Fibroblast of mammary gland (primary cell): ENCODE data around the gene TMEM156.

Experiments used
- DNase-seq: peaks from one replicate; pipeline ENCODE4 v3.0.0-alpha.2; 2010; ENCODE audit warnings: low read depth
- H3K4me3 ChIP-seq: 2 replicates; pipeline ENCODE4 v1.5.1; 2011; ENCODE audit warnings: low read depth, mild to moderate bottlenecking, low read length, moderate library complexity; ENCODE audit not compliant: control insufficient read depth
- CTCF ChIP-seq: conservative IDR thresholded peaks from 2 replicates; pipeline ENCODE4 v1.5.1; 2011; ENCODE audit warnings: low read depth, low read length, inconsistent platforms; ENCODE audit not compliant: control insufficient read depth, insufficient read depth

TMEM156 gene, protein sequence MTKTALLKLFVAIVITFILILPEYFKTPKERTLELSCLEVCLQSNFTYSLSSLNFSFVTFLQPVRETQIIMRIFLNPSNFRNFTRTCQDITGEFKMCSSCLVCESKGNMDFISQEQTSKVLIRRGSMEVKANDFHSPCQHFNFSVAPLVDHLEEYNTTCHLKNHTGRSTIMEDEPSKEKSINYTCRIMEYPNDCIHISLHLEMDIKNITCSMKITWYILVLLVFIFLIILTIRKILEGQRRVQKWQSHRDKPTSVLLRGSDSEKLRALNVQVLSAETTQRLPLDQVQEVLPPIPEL

DNA sequence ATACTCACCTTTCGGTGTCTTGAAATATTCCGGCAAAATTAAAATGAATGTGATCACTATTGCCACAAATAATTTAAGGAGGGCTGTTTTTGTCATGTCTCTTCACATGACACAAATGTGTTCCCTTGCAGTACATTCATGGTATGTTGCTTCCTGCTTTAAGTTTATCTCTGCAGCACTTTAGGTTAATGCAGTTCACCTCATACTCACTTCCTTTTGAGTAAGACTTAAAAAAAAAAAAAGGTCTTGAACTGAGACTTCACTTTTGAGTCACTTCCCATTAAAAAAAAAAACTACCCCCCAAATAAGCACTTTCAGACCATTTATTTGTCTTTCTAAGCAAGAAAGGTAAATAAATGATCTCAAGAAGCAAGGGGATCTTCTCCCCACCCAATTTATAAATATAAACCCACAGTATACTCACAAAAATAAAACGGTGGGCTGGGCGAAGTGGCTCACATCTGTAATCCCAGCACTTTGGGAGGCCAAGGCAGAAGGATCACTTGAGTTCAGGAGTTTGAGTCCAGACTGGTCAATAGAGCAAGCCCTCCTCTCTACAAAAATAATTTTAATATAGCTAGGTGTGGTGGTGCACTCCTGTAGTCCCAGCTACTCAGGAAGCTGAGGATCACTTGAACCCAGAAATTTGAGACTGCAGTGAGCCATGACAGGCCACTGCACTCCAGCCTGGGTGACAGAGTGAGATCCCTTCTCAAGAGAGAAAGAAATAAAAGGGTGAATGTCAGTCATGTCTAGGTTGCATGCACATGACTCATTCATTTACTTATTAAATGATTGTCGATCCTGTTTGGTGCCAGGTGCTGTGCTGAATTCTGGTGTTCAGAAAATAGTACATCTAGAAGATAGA, at the start of gene TMEM156:
Gene TMEM156, minus strand, starts transcription at position 192 of the 868 bp plus-strand sequence. Its CDS starts 96 bp downstream, at position 96.
- TF ChIP-seq CTCF = no peak
- no peak within 1 kb of the TSS for H3K4me3 ChIP-seq
- peak; percentile 56 for DNase-seq

DNA sequence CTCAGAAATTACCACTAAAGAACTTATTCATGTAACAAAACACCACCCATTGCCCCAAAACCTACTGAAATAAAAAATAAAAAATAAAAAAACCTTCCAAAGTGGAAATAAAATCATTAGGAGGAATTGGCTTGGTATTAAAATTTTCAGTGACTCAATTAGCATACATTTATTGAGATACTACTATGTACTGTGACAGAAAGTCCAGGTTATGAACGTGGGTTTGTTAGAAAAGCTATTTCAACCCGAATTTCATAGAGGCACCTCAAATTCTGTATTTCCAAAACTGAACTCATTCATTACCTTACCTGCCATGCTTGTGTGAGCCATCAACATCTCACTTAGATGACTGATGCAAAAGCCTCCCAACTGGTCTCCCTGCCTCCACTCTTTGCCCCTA, 46.6 kb upstream of the TMEM156 start:
- H3K4me3 ChIP-seq = no peak overlapping the region
- TF ChIP-seq CTCF = no peak

DNA sequence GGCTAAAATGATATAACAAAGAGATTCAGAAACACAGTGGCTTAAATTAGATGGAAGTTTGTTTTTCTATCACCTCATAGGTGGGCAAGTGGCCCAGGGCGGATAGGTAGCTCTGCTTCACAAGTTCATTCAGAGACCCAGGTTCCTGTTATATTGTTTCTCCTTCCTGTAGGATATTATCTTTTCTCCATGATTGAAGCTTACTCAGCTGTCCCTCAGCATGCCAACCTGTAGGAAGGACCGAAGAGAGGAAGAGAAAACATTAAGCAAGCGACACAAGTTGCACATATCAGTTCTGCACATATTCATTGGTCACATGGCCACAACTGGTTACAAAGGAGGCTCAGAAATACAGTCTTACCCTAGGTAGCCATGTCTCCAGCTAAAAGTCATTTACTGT, 36.7 kb upstream of the TMEM156 start:
- no peak for TF ChIP-seq CTCF
- no peak for DNase-seq

More for the DNA sequence above, 46.6 kb upstream of the TMEM156 start:
- no peak for DNase-seq

GRCh38 chr4:39067451-39067850, 35.2 kb upstream of the TMEM156 start:
- DNase-seq = no peak
- TF ChIP-seq CTCF = no peak
- no peak overlapping the region for H3K4me3 ChIP-seq

More for the DNA sequence above, 36.7 kb upstream of the TMEM156 start:
- no peak overlapping the region for H3K4me3 ChIP-seq

GRCh38 chr4:39067031-39067430, 34.8 kb upstream of the TMEM156 start:
- no peak for DNase-seq
- no peak overlapping the region for H3K4me3 ChIP-seq
- no peak for TF ChIP-seq CTCF

- TF ChIP-seq CTCF = no peak
- H3K4me3 ChIP-seq = no peak overlapping the region
- DNase-seq = no peak
Measured at GRCh38 chr4:39066371-39066770, 34.2 kb upstream of the TMEM156 start.
